Measurements from ENCODE around the gene C5orf34.

DNA sequence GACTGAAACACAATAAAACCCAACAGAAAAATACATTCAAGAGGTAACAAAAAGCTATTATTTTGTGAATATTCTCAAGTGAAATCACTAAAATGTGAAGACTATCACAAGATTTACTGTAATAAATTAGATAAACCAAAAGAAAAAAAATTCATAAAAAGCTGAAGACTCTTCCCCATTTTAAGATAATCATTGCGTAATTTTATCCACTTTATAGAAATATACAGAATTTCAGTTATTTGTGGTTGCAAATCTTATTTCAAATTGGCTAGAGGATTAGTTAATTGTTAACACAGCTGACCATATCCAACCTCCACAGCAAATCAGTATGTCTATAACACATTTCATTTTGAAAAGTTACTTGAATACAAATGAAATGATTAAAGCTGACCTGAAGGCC is 23.6 kb downstream of the C5orf34 start:
- no peak for TF ChIP-seq POLR2AphosphoS5 (IDR thresholded peaks at IDR 0.05)
- TF ChIP-seq, protein P1, sequence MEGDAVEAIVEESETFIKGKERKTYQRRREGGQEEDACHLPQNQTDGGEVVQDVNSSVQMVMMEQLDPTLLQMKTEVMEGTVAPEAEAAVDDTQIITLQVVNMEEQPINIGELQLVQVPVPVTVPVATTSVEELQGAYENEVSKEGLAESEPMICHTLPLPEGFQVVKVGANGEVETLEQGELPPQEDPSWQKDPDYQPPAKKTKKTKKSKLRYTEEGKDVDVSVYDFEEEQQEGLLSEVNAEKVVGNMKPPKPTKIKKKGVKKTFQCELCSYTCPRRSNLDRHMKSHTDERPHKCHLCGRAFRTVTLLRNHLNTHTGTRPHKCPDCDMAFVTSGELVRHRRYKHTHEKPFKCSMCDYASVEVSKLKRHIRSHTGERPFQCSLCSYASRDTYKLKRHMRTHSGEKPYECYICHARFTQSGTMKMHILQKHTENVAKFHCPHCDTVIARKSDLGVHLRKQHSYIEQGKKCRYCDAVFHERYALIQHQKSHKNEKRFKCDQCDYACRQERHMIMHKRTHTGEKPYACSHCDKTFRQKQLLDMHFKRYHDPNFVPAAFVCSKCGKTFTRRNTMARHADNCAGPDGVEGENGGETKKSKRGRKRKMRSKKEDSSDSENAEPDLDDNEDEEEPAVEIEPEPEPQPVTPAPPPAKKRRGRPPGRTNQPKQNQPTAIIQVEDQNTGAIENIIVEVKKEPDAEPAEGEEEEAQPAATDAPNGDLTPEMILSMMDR (IDR thresholded peaks at IDR 0.05 in 8 of 11, conservative IDR thresholded peaks at IDR 0.05 in 3 of 11), result no peak
- no peak for TF ChIP-seq POLR2A (IDR thresholded peaks at IDR 0.05)

Data from spleen (tissue), 7 donors.